Measurements from ENCODE around the gene MYBPC2.

Gene MYBPC2

DNA sequence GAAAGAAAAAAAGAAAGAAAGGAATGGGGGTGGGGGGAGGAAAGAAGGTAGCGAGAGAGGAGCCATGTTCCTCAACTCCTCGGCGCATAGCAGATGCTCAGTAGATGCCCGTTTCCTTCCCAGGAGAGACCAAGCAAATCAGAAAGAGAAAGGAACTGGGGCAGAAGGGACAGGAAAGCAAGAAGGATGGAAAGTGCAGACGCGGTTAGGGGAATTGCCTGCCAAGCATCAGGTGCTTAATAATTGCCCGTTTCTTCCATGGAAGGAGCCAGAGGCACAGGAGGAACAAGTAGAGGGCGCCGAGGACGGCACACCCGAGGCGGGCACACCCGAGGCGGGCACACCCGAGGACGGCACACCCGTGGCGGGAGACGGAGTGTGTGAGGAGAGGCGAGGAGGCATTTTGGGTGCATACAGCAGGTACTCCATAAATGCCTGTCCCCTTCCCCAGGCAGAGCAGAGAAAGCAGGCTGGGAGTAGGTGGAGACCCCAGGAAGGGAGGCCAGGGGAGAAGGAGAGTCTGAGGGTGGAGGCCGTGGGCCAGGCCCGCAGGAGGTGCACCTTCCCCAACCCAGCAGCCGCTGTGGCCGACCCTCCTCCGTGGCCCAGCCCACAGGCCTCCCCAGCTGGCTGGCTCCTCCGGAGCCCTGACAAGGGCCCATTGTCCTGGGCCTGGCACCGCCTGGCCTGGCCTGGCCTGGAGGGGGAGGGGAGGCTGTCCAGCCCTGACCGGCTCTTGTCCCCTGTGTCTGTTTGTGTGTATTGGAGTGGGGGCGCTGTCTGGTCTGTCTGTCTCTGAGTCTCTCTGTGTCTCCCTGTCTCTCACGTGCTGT, 63.7 kb downstream of the MYBPC2 start:
- no peak for TF ChIP-seq POLR2AphosphoS5 (IDR thresholded peaks at IDR 0.05; ENCODE audit: low read depth, low read length)
- no peak for TF ChIP-seq FOXP2 (optimal IDR thresholded peaks at IDR 0.05; ENCODE audit: borderline replicate concordance, extremely low read depth, extremely low read length, insufficient read depth)
- TF ChIP-seq, protein P1, sequence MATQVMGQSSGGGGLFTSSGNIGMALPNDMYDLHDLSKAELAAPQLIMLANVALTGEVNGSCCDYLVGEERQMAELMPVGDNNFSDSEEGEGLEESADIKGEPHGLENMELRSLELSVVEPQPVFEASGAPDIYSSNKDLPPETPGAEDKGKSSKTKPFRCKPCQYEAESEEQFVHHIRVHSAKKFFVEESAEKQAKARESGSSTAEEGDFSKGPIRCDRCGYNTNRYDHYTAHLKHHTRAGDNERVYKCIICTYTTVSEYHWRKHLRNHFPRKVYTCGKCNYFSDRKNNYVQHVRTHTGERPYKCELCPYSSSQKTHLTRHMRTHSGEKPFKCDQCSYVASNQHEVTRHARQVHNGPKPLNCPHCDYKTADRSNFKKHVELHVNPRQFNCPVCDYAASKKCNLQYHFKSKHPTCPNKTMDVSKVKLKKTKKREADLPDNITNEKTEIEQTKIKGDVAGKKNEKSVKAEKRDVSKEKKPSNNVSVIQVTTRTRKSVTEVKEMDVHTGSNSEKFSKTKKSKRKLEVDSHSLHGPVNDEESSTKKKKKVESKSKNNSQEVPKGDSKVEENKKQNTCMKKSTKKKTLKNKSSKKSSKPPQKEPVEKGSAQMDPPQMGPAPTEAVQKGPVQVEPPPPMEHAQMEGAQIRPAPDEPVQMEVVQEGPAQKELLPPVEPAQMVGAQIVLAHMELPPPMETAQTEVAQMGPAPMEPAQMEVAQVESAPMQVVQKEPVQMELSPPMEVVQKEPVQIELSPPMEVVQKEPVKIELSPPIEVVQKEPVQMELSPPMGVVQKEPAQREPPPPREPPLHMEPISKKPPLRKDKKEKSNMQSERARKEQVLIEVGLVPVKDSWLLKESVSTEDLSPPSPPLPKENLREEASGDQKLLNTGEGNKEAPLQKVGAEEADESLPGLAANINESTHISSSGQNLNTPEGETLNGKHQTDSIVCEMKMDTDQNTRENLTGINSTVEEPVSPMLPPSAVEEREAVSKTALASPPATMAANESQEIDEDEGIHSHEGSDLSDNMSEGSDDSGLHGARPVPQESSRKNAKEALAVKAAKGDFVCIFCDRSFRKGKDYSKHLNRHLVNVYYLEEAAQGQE (IDR thresholded peaks at IDR 0.05; ENCODE audit: insufficient read depth in 1 of 2, low read depth in 2 of 2, low read length in 2 of 2), result no peak
- TF ChIP-seq SIN3A (IDR thresholded peaks at IDR 0.05; ENCODE audit: borderline replicate concordance, insufficient read depth, low read length), result no peak
- no peak for TF ChIP-seq TAF1 (IDR thresholded peaks at IDR 0.05; ENCODE audit: borderline replicate concordance, insufficient read depth, low read length)

DNA sequence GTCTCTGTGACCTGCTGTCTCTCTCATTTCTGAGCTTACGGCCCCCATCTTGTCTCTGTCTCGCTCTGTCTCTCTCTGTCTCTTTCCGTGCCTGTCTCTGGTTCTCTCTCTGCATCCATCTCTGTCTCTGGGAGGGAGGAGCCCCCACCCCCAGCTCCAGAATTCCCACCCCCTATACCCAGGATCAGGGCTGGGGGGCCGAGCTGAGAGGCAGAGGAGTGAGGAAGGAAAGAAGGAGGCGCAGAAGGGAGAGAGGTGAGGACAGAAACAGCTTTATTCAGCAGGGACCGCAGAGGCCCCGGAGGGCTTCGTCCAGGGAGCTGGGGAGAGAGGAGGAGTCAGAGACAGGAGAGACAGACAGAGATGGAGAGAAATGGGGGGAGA, 64.3 kb downstream of the MYBPC2 start:
- TF ChIP-seq TAF1 (IDR thresholded peaks at IDR 0.05; ENCODE audit: borderline replicate concordance, insufficient read depth, low read length), result no peak
- TF ChIP-seq FOXP2 (optimal IDR thresholded peaks at IDR 0.05; ENCODE audit: borderline replicate concordance, extremely low read depth, extremely low read length, insufficient read depth), result no peak
- TF ChIP-seq SIN3A (IDR thresholded peaks at IDR 0.05; ENCODE audit: borderline replicate concordance, insufficient read depth, low read length), result no peak
- no peak for TF ChIP-seq POLR2AphosphoS5 (IDR thresholded peaks at IDR 0.05; ENCODE audit: low read depth, low read length)
- TF ChIP-seq, protein P1 (IDR thresholded peaks at IDR 0.05; ENCODE audit: insufficient read depth in 1 of 2, low read depth in 2 of 2, low read length in 2 of 2), result no peak

DNA sequence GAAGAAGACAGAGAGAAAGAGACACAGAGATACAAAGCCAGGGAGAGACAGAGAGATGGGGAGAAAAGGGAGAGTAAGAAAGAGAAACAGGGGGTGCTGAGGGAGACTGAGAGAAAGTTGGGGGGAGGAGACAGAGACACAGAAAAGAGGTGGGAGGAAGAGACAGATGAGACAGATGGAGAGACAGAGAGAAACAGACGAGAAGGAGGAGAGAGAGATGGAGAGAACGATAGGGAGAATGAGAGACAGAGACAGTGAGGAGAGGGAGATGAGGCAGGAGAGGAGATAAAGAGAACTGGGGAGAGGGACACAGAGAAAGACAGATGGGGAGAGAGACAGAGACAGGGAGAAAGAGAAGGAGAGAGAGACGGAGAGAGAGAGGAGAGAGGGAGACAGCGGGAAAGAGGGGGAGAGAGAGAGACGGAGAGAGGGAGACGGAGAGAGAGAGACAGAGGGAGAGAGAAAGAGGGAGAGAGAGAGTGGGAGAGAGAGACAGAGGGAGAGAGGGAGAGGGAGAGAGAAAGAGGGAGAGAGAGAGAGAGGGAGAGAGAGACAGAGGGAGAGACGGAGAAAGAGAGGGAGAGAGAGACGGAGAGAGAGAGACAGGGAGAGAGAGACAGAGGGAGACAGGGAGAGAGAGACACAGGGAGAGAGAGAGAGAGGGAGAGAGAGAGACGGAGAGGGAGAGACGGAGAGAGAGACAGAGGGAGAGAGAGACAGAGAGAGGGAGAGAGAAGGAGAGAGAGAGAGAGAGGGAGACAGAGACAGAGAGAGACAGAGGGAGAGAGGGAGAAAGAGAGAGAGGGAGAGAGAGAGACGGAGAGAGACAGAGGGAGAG, 65.7 kb downstream of the MYBPC2 start:
- no peak for TF ChIP-seq FOXP2 (optimal IDR thresholded peaks at IDR 0.05; ENCODE audit: borderline replicate concordance, extremely low read depth, extremely low read length, insufficient read depth)
- TF ChIP-seq TAF1 (IDR thresholded peaks at IDR 0.05; ENCODE audit: borderline replicate concordance, insufficient read depth, low read length), result no peak
- TF ChIP-seq POLR2AphosphoS5 (IDR thresholded peaks at IDR 0.05; ENCODE audit: low read depth, low read length), result no peak
- no peak for TF ChIP-seq SIN3A (IDR thresholded peaks at IDR 0.05; ENCODE audit: borderline replicate concordance, insufficient read depth, low read length)
- TF ChIP-seq, protein P1 (IDR thresholded peaks at IDR 0.05; ENCODE audit: insufficient read depth in 1 of 2, low read depth in 2 of 2, low read length in 2 of 2), result no peak

DNA sequence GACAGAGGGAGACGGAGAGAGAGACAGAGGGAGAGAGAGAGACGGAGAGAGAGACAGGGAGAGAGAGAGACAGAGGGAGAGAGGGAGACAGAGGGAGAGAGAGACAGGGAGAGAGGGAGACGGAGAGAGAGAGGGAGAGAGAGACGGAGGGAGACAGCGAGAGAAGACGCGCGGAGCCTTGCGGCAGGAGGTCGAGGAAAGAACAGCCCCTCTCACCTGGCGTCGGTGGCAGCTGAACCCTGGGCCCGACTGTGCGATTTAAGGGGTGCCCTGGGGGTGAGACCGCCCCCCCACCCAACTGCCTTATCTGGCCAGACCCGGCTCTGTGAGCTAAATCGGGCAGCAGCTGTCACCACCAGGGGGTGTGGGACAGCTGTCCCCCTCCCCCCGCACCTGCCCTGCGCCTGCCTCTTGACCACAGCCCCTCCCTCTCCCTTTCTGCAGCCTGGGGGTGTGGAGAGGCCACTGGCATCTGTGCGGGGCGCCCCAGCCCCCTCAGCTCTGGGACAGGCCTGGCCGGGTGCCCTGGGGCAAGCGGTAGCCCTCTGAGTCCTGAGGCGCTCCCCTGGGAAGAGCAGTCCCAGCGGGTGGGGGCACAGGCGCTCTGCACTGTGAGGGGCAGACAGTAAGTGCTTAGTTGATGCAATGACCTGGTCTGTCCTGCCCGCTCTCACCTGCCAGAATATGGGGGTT, 67.5 kb downstream of the MYBPC2 start:
- TF ChIP-seq FOXP2 (optimal IDR thresholded peaks at IDR 0.05; ENCODE audit: borderline replicate concordance, extremely low read depth, extremely low read length, insufficient read depth) (no peak), POLR2AphosphoS5 (IDR thresholded peaks at IDR 0.05; ENCODE audit: low read depth, low read length) (no peak), TAF1 (IDR thresholded peaks at IDR 0.05; ENCODE audit: borderline replicate concordance, insufficient read depth, low read length) (no peak), SIN3A (IDR thresholded peaks at IDR 0.05; ENCODE audit: borderline replicate concordance, insufficient read depth, low read length) (no peak)
- TF ChIP-seq, protein P1 (IDR thresholded peaks at IDR 0.05; ENCODE audit: insufficient read depth in 1 of 2, low read depth in 2 of 2, low read length in 2 of 2), result no peak
